ENCODE measurements around the gene RIMS4. TPM values are rescaled to one million over a fixed set of nuclear protein-coding genes. Genes with fewer than 3 reads are reported as not detected.
A peak's percentile ranks its signal among the peaks of the same experiment; 100 is the strongest.

The RIMS4 gene
- total RNA-seq, 1 experiment from 2014 or later: 16.3 TPM

GRCh38 chr20:44756011-44756688, 54.2 kb downstream of the RIMS4 start:
- Mint-ChIP-seq H3K4me3 (no peak overlapping the region), H3K36me3 (ENCODE audit: insufficient read depth in 1 of 3, low read depth in 3 of 3) (peaks cover 0 to 24% (median 2%) of the 10 kb centered on the region in 3 experiments; a peak in 4 of 7 replicates), H3K27ac (no peak overlapping the region), H3K27me3 (ENCODE audit: low read depth) (peaks cover 1% of the 10 kb centered on the region; the same call in 1 of the 2 replicates), H3K4me1 (peaks cover 10 to 30% of the 10 kb centered on the region in 2 experiments), H3K9me3 (no peaks in the 10 kb centered on the region)
- no peak overlapping the region for H2BK20ac ChIP-seq (ENCODE audit: low read depth, low read length, poor library complexity, severe bottlenecking)
- H3K23me2 ChIP-seq (ENCODE audit: insufficient read length, low read depth, low read length, poor library complexity, severe bottlenecking): peaks cover 3% of the 10 kb centered on the region
- no peak overlapping the region for H3K4ac ChIP-seq (ENCODE audit: low read depth, low read length)
- no peak overlapping the region for H2BK120ac ChIP-seq (ENCODE audit: low read depth, low read length, poor library complexity, severe bottlenecking)
- H4K5ac ChIP-seq (ENCODE audit: insufficient read length, low read depth, low read length): no peak overlapping the region
- H2AFZ ChIP-seq (ENCODE audit: low read length): no peak overlapping the region
- no peak overlapping the region for H3K4me2 ChIP-seq (ENCODE audit: insufficient read depth, insufficient read length, low read length)
- H3K27me3 ChIP-seq (ENCODE audit: insufficient read depth, low read length): no peaks in the 10 kb centered on the region
- no peak overlapping the region for H4K91ac ChIP-seq (ENCODE audit: insufficient read length, low read depth, low read length)
- H2BK5ac ChIP-seq (ENCODE audit: insufficient read length, low read length): no peak overlapping the region
- H3K23ac ChIP-seq (ENCODE audit: insufficient read length, low read depth, low read length): no peak overlapping the region
- no peak overlapping the region for H3K9ac ChIP-seq (ENCODE audit: extremely low read depth, insufficient read length, low read length)
- H3K18ac ChIP-seq (ENCODE audit: insufficient read length, low read depth, low read length): no peak overlapping the region
- no peak overlapping the region for H3T11ph ChIP-seq (ENCODE audit: low read length)
- no peak overlapping the region for H3K27ac ChIP-seq (ENCODE audit: insufficient read length, low read depth, low read length)
- no peak overlapping the region for H3K14ac ChIP-seq (ENCODE audit: insufficient read depth, low read length)
- H3K4me1 ChIP-seq (ENCODE audit: insufficient read depth, low read length): no peaks in the 10 kb centered on the region
- H2BK12ac ChIP-seq (ENCODE audit: insufficient read length, low read depth, low read length): no peak overlapping the region
- H4K8ac ChIP-seq (replicated peaks; ENCODE audit: insufficient read length, low read depth, low read length): no peak overlapping the region
- H3K79me2 ChIP-seq (ENCODE audit: insufficient read depth, low read length): no peaks in the 10 kb centered on the region
- H2AK5ac ChIP-seq (ENCODE audit: insufficient read length, low read length): no peak overlapping the region
- H3K79me1 ChIP-seq (ENCODE audit: insufficient read depth, low read depth, low read length, poor library complexity, severe bottlenecking): no peaks in the 10 kb centered on the region
- 0 out of 3 replicates have a peak, but pooled peaks have one; percentile 8 for TF ChIP-seq CTCF (conservative IDR thresholded peaks at IDR 0.05)
- no peak overlapping the region for H3K56ac ChIP-seq (ENCODE audit: insufficient read length, low read depth, low read length)
- no peak for DNase-seq
- no peaks in the 10 kb centered on the region for H3K9me3 ChIP-seq (ENCODE audit: control insufficient read depth, low read depth, low read length)
- no peaks in the 10 kb centered on the region for H4K20me1 ChIP-seq (ENCODE audit: control insufficient read depth, insufficient read depth, insufficient read length)
- no CpG with 5 or more reads among the region's 18 CpGs for WGBS (ENCODE audit: extremely low coverage, insufficient read length, low lambda C conversion rate)
- H2BK15ac ChIP-seq (ENCODE audit: low read depth, low read length): no peak overlapping the region

Data from H9 (cell line).